SK-N-SH treated with all-trans-retinoic acid at 6 μM for 48 hours (cell line): ENCODE results near the gene BRAT1.

ENCODE experiments used
- ATAC-seq: fragments of 200-7000 bp; cut with Tn5 transposase; 3 replicates; pipeline ENCODE4 v1.9.1; 2020; ENCODE audit warnings: mild to moderate bottlenecking, moderate library complexity
- ARNTL ChIP-seq: fragments of 450-650 bp; formaldehyde crosslinking; IDR thresholded peaks from 2 replicates; pipeline ENCODE4 v1.5.0; 2020; ENCODE audit warnings: low read depth, mild to moderate bottlenecking, moderate library complexity, borderline replicate concordance
- BACH2 ChIP-seq: fragments of 250-450 bp; sonication (Bioruptor Pico); IDR thresholded peaks from 2 replicates; pipeline ENCODE4 v1.9.0; 2021; ENCODE audit warnings: mild to moderate bottlenecking, borderline replicate concordance
- CSDC2 ChIP-seq: fragments of 250-450 bp; sonication (Bioruptor Pico); IDR thresholded peaks from 2 replicates; pipeline ENCODE4 v1.5.0; 2020; ENCODE audit warnings: mild to moderate bottlenecking, moderate library complexity
- CSRNP3 ChIP-seq: fragments of 250-450 bp; sonication (Bioruptor Pico); IDR thresholded peaks from 2 replicates; pipeline ENCODE4 v1.5.1; 2021; ENCODE audit warnings: mild to moderate bottlenecking, moderate library complexity
- ESRRG ChIP-seq: fragments of 250-450 bp; sonication (Bioruptor Pico); IDR thresholded peaks from 2 replicates; pipeline ENCODE4 v1.6.1; 2021; ENCODE audit warnings: mild to moderate bottlenecking
- GLIS3 ChIP-seq: fragments of 250-450 bp; sonication (Bioruptor Pico); IDR thresholded peaks from 2 replicates; pipeline ENCODE4 v1.5.0; 2020; ENCODE audit warnings: mild to moderate bottlenecking, moderate library complexity
- PATZ1 ChIP-seq: fragments of 250-450 bp; sonication (Bioruptor Pico); IDR thresholded peaks from 2 replicates; pipeline ENCODE4 v1.8.0; 2020; ENCODE audit warnings: mild to moderate bottlenecking, moderate library complexity, borderline replicate concordance
- POU6F1 ChIP-seq: fragments of 250-450 bp; sonication (Bioruptor Pico); IDR thresholded peaks from 2 replicates; pipeline ENCODE4 v1.8.0; 2021; ENCODE audit warnings: low read depth, mild to moderate bottlenecking, moderate library complexity, borderline replicate concordance
- PPARA ChIP-seq: fragments of 250-450 bp; sonication (Bioruptor Pico); IDR thresholded peaks from 2 replicates; pipeline ENCODE4 v1.5.0; 2020; ENCODE audit warnings: mild to moderate bottlenecking, borderline replicate concordance
- RARB ChIP-seq: fragments of 250-450 bp; sonication (Bioruptor Pico); IDR thresholded peaks from 2 replicates; pipeline ENCODE4 v1.8.0; 2021; ENCODE audit warnings: mild to moderate bottlenecking, moderate library complexity
- SNAI2 ChIP-seq: fragments of 250-450 bp; sonication (Bioruptor Pico); IDR thresholded peaks from 2 replicates; pipeline ENCODE4 v1.5.0; 2020; ENCODE audit warnings: mild to moderate bottlenecking, moderate library complexity
- TCF4 ChIP-seq: fragments of 250-450 bp; sonication (Bioruptor Pico); IDR thresholded peaks from 2 replicates; pipeline ENCODE4 v1.8.0; 2021; ENCODE audit warnings: mild to moderate bottlenecking, moderate library complexity, borderline replicate concordance
- TOX ChIP-seq: fragments of 250-450 bp; sonication (Bioruptor Pico); IDR thresholded peaks from 2 replicates; pipeline ENCODE4 v1.8.0; 2021; ENCODE audit warnings: mild to moderate bottlenecking, moderate library complexity, borderline replicate concordance
- ZFP3 ChIP-seq: fragments of 250-450 bp; sonication (Bioruptor Pico); IDR thresholded peaks from 2 replicates; pipeline ENCODE4 v1.5.0; 2020; ENCODE audit warnings: mild to moderate bottlenecking, moderate library complexity
- ZFP30 ChIP-seq: fragments of 450-650 bp; formaldehyde crosslinking; IDR thresholded peaks from 2 replicates; pipeline ENCODE4 v1.5.0; 2022; ENCODE audit warnings: mild to moderate bottlenecking, moderate library complexity
- ZNF70 ChIP-seq: fragments of 450-650 bp; formaldehyde crosslinking; IDR thresholded peaks from 2 replicates; pipeline ENCODE4 v1.5.0; 2020; ENCODE audit warnings: mild to moderate bottlenecking, moderate library complexity
- ZNF8 ChIP-seq: fragments of 450-650 bp; formaldehyde crosslinking; IDR thresholded peaks from 2 replicates; pipeline ENCODE4 v1.5.0; 2020; ENCODE audit warnings: mild to moderate bottlenecking, moderate library complexity
- TF ChIP-seq, protein P1 (sequence below): fragments of 250-450 bp; sonication (Bioruptor Pico); IDR thresholded peaks from 2 replicates; pipeline ENCODE4 v1.5.0; 2020; ENCODE audit warnings: mild to moderate bottlenecking, moderate library complexity
- TF ChIP-seq, protein P2 (sequence below): fragments of 250-450 bp; sonication (Bioruptor Pico); IDR thresholded peaks from 2 replicates; pipeline ENCODE4 v1.5.1; 2020; ENCODE audit warnings: low read depth, mild to moderate bottlenecking, moderate library complexity

Gene BRAT1

DNA sequence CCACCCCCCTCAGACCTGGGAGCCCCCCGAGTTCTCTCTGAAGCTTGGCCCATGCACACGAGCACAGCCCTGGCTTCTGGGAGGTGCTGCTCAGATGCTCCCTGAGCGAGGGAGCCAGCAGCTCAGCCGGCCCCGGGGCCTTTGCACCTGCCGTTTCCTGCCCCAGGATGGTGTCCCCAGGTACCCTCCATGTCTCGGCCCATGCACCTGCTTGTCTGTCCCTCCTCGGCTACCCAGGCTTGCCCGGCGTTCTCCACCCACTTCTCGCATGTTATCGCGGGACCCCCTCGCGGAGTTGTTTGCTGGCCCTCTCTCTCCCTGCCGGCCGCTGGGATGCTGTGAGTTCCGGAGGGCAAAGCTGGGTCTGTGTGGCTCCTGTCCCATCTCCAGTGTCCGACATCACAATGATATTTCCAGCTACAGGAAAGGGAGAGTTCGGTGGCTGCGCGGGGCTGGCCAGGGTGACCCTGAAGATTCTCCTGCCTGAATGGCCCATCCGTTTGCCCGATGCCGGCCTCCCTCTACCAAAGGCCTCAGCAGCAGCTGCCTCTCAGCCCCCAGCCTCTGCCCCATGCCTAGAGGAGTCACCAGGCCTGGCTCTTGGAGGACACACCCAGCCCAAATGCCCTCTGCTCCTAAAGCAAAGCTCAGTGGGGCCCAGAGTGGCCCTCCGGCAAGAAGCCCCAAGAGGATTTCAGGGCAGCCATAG, 48.0 kb downstream of the BRAT1 start:
- ATAC-seq, result no peak
- TF ChIP-seq SNAI2 (no peak), TCF4 (CRISPR knock-in tag) (no peak), ZFP3 (CRISPR knock-in tag) (no peak), ESRRG (CRISPR knock-in tag) (no peak), GLIS3 (CRISPR knock-in tag) (no peak), CSRNP3 (no peak), RARB (CRISPR knock-in tag) (no peak), ZNF70 (CRISPR knock-in tag) (no peak), POU6F1 (no peak), TOX (no peak), ZNF8 (CRISPR knock-in tag) (no peak), BACH2 (CRISPR knock-in tag) (no peak), ZFP30 (CRISPR knock-in tag) (no peak), ARNTL (CRISPR knock-in tag) (no peak), PPARA (CRISPR knock-in tag) (no peak), PATZ1 (CRISPR knock-in tag) (no peak)
- TF ChIP-seq, protein P1, sequence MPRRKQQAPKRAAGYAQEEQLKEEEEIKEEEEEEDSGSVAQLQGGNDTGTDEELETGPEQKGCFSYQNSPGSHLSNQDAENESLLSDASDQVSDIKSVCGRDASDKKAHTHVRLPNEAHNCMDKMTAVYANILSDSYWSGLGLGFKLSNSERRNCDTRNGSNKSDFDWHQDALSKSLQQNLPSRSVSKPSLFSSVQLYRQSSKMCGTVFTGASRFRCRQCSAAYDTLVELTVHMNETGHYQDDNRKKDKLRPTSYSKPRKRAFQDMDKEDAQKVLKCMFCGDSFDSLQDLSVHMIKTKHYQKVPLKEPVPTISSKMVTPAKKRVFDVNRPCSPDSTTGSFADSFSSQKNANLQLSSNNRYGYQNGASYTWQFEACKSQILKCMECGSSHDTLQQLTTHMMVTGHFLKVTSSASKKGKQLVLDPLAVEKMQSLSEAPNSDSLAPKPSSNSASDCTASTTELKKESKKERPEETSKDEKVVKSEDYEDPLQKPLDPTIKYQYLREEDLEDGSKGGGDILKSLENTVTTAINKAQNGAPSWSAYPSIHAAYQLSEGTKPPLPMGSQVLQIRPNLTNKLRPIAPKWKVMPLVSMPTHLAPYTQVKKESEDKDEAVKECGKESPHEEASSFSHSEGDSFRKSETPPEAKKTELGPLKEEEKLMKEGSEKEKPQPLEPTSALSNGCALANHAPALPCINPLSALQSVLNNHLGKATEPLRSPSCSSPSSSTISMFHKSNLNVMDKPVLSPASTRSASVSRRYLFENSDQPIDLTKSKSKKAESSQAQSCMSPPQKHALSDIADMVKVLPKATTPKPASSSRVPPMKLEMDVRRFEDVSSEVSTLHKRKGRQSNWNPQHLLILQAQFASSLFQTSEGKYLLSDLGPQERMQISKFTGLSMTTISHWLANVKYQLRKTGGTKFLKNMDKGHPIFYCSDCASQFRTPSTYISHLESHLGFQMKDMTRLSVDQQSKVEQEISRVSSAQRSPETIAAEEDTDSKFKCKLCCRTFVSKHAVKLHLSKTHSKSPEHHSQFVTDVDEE, result no peak

GRCh38 chr7:2505401-2505800, 49.9 kb downstream of the BRAT1 start:
- no peak for ATAC-seq
- no peak for TF ChIP-seq BACH2 (CRISPR knock-in tag)
- no peak for TF ChIP-seq CSDC2 (CRISPR knock-in tag)
- no peak for TF ChIP-seq TOX
- TF ChIP-seq, protein P1, result no peak
- no peak for TF ChIP-seq ZFP30 (CRISPR knock-in tag)
- TF ChIP-seq, protein P2, sequence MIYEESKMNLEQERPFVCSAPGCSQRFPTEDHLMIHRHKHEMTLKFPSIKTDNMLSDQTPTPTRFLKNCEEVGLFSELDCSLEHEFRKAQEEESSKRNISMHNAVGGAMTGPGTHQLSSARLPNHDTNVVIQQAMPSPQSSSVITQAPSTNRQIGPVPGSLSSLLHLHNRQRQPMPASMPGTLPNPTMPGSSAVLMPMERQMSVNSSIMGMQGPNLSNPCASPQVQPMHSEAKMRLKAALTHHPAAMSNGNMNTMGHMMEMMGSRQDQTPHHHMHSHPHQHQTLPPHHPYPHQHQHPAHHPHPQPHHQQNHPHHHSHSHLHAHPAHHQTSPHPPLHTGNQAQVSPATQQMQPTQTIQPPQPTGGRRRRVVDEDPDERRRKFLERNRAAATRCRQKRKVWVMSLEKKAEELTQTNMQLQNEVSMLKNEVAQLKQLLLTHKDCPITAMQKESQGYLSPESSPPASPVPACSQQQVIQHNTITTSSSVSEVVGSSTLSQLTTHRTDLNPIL (CRISPR knock-in tag), result no peak
- no peak for TF ChIP-seq ESRRG (CRISPR knock-in tag)
- TF ChIP-seq PPARA (CRISPR knock-in tag), result no peak
- TF ChIP-seq ARNTL (CRISPR knock-in tag), result no peak
- no peak for TF ChIP-seq PATZ1 (CRISPR knock-in tag)
